CD4-positive, CD25-positive, alpha-beta regulatory T cell (primary cell): ENCODE measurements around the gene GFRA1. TPM values are rescaled to one million over a fixed set of nuclear protein-coding genes. Genes with fewer than 3 reads are reported as not detected.

Experiments
- ATAC-seq, 2 donors: fragments of 150-1000 bp; cut with Tn5 transposase; one replicate each; pipeline ENCODE4 v1.10.0; 2021; ENCODE audit warnings: low read depth in 2 of 2, moderate number of reproducible peaks in 2 of 2, moderate library complexity in 1 of 2
- DNase-seq, 3 donors: peaks; one replicate each; pipeline versions ENCODE4 v3.0.0 to v3.0.0-alpha.2; 2012 to 2022; ENCODE audit warnings: mixed read lengths in 1 of 3
- H3K27ac ChIP-seq: one replicate; pipeline ENCODE4 v1.7.0; 2013; ENCODE audit warnings: mild to moderate bottlenecking, low read length; ENCODE audit not compliant: insufficient read depth, poor library complexity, severe bottlenecking
- H3K27me3 ChIP-seq: one replicate; pipeline ENCODE4 v1.7.0; 2013; ENCODE audit warnings: low read length; ENCODE audit not compliant: control insufficient read depth, insufficient read depth
- H3K36me3 ChIP-seq: one replicate; pipeline ENCODE4 v1.7.0; 2013; ENCODE audit warnings: mild to moderate bottlenecking, low read length, moderate library complexity; ENCODE audit not compliant: control insufficient read depth, insufficient read depth
- H3K4me1 ChIP-seq: 2 replicates; pipeline ENCODE4 v1.7.0; 2013; ENCODE audit warnings: mild to moderate bottlenecking, low read length; ENCODE audit not compliant: insufficient read depth, control insufficient read depth, poor library complexity, severe bottlenecking
- H3K4me3 ChIP-seq: one replicate; pipeline ENCODE4 v1.7.0; 2013; ENCODE audit warnings: low read depth, mild to moderate bottlenecking, low read length, moderate library complexity
- H3K9me3 ChIP-seq, 2 experiments: 1 replicate in 1 of 2; 2 replicates in 1 of 2; pipeline ENCODE4 v1.7.0; 2013; ENCODE audit warnings: low read length in 2 of 2, mild to moderate bottlenecking in 1 of 2, moderate library complexity in 1 of 2; ENCODE audit not compliant: control insufficient read depth in 2 of 2
- H3K27ac Mint-ChIP-seq, 3 donors: one replicate each; pipeline ENCODE4 v1.8.0; 2020 to 2022; ENCODE audit warnings: mild to moderate bottlenecking in 3 of 3, mixed read lengths in 3 of 3, moderate library complexity in 2 of 3
- H3K27me3 Mint-ChIP-seq: one replicate; pipeline ENCODE4 v1.8.0; 2022; ENCODE audit warnings: mild to moderate bottlenecking, mixed read lengths
- H3K36me3 Mint-ChIP-seq: one replicate; pipeline ENCODE4 v1.8.0; 2020; ENCODE audit warnings: mixed read lengths
- H3K4me1 Mint-ChIP-seq, 4 donors: one replicate each; pipeline ENCODE4 v1.8.0; 2020 to 2022; ENCODE audit warnings: mixed read lengths in 4 of 4, mild to moderate bottlenecking in 1 of 4
- H3K4me3 Mint-ChIP-seq, 4 donors: one replicate each; pipeline ENCODE4 v1.8.0; 2020 to 2022; ENCODE audit warnings: mild to moderate bottlenecking in 4 of 4, mixed read lengths in 4 of 4, moderate library complexity in 3 of 4
- H3K9me3 Mint-ChIP-seq, 7 donors: one replicate each; pipeline ENCODE4 v1.8.0; 2020 to 2022; ENCODE audit warnings: mixed read lengths in 7 of 7, mild to moderate bottlenecking in 3 of 7, moderate library complexity in 2 of 7
- polyA plus RNA-seq, 4 donors: library from polyadenylated mRNA; unstranded; fragments of 300-500 nt; fragmentation: Illumina TruSeq; gene quantifications; one replicate each; pipeline ENCODE4 v1.2.3, GENCODE V29; 2021
- total RNA-seq: library from RNA; stranded (reverse); gene quantifications from one replicate; pipeline ENCODE4 v1.2.3, GENCODE V29; 2022

The GFRA1 gene
- total and polyA plus RNA-seq, 5 donors from 2014 or later: not detected

DNA sequence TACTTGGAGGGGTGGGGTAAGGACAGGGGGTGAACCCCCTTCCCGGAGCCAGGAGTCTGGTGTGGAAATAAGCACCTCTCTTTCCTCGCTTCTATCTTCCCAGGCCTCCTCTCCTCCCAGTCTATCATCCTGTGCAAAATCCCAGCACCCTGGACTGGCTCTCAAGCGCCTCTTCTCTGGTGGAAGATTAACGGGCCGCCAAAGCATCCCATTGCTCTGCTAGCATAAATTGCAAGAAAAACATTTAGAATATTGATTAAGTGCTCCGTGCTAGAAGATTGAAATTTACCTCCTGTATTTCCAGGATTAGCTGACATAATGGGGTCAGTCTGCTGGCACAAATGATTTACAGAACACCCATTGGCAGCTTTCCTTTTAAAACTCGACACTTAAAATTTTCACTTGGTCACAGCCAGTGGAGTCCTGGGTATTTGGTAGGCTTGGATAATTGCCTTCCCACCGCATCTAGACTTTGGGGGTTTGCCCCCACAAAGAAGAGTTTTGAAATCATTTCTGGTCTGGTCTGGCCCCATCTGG is 189.7 kb downstream of the GFRA1 start:
- H3K4me1 Mint-ChIP-seq: no peaks in the 10 kb centered on the region
- Histone ChIP-seq H3K4me1 (no peaks in the 10 kb centered on the region), H3K4me3 (no peak overlapping the region), H3K27ac (no peak overlapping the region), H3K36me3 (no peaks in the 10 kb centered on the region), H3K9me3 (no peaks in the 10 kb centered on the region), H3K27me3 (no peaks in the 10 kb centered on the region)
- no peak overlapping the region for H3K27ac Mint-ChIP-seq
- H3K27me3 Mint-ChIP-seq: no peaks in the 10 kb centered on the region
- ATAC-seq (no peak), DNase-seq (no peak)
- peaks cover 0 to 4% (median 0%) of the 10 kb centered on the region in 7 donors for H3K9me3 Mint-ChIP-seq
- no peak overlapping the region for H3K4me3 Mint-ChIP-seq
- no peaks in the 10 kb centered on the region for H3K36me3 Mint-ChIP-seq

DNA sequence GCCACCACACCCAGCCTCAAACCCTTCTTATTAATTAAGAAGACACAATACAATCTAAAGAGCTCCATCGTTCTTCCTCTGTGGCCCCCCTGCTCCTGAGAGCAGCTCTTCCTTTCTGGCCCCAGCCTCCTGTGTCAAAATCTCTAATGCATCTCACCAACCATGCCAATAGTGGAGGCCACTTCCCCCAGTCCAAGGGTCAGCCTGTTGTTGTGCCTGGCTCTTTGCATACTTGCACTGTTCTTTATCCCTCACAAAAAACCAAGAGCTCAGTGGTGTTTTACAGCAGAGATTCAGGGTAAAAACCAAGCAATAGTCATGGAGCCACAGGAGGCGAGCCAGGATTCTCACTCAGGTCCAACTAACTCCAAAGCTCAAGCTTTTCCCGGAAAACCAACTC is 190.2 kb downstream of the GFRA1 start:
- H3K4me3 ChIP-seq: no peak overlapping the region
- Mint-ChIP-seq H3K27ac (no peak overlapping the region), H3K4me1 (no peaks in the 10 kb centered on the region), H3K4me3 (no peak overlapping the region), H3K9me3 (peaks cover 0 to 4% (median 0%) of the 10 kb centered on the region in 7 donors), H3K27me3 (no peaks in the 10 kb centered on the region), H3K36me3 (no peaks in the 10 kb centered on the region)
- no peaks in the 10 kb centered on the region for H3K36me3 ChIP-seq
- no peak overlapping the region for H3K27ac ChIP-seq
- no peaks in the 10 kb centered on the region for H3K27me3 ChIP-seq
- DNase-seq (no peak), ATAC-seq (no peak)
- H3K9me3 ChIP-seq: no peaks in the 10 kb centered on the region
- H3K4me1 ChIP-seq: no peaks in the 10 kb centered on the region

DNA sequence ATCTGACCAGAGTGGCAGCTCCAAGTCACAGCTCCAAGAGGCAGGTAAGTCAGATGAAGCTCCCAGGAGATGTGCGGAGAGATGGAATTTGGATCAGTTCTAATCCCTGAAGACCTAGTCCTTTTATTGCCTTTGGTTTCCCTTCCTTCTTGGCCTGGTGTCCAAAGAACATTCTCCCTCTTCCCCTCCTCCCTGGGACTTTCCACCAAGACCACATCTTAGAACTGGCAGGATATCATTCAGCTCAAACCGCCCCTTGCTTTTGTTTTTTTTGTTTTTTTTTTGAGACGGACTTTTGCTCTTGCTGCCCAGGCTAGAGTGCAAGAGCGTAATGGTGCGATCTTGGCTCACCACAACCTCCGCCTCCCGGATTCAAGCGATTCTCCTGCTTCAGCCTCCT is 190.8 kb downstream of the GFRA1 start:
- ATAC-seq: no peak
- Histone ChIP-seq H3K27ac (no peak overlapping the region), H3K36me3 (no peaks in the 10 kb centered on the region), H3K27me3 (no peaks in the 10 kb centered on the region), H3K4me1 (no peaks in the 10 kb centered on the region), H3K9me3 (no peaks in the 10 kb centered on the region), H3K4me3 (no peak overlapping the region)
- Mint-ChIP-seq H3K27ac (no peak overlapping the region), H3K36me3 (no peaks in the 10 kb centered on the region), H3K9me3 (peaks cover 0 to 4% (median 0%) of the 10 kb centered on the region in 7 donors), H3K4me3 (no peak overlapping the region), H3K4me1 (no peaks in the 10 kb centered on the region), H3K27me3 (no peaks in the 10 kb centered on the region)
- DNase-seq: no peak

DNA sequence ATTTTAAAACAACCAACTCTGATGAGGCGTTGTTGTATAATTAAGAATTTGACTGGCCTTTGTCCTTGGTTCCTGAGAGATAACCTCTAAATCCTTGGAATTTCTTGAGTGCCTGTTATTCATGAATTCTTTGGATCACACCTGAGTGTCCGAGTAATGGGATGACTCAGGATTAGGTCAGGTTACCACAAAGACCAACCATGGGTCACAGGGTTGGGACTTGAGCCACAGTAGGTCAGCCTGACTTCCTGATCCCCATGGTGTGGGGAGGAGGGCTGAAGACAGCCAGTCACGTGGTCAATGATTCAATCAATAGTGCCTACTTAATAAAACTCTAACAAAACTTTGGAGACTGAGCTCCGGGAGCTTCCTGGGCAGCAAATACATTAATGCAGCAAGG is 192.5 kb downstream of the GFRA1 start:
- Histone ChIP-seq H3K27me3 (no peaks in the 10 kb centered on the region), H3K4me3 (no peak overlapping the region), H3K36me3 (no peaks in the 10 kb centered on the region), H3K9me3 (no peaks in the 10 kb centered on the region), H3K27ac (no peak overlapping the region), H3K4me1 (no peaks in the 10 kb centered on the region)
- Mint-ChIP-seq H3K4me3 (no peak overlapping the region), H3K27me3 (no peaks in the 10 kb centered on the region), H3K9me3 (peaks cover 0 to 4% (median 0%) of the 10 kb centered on the region in 7 donors), H3K36me3 (no peaks in the 10 kb centered on the region), H3K4me1 (no peaks in the 10 kb centered on the region), H3K27ac (no peak overlapping the region)
- ATAC-seq (no peak), DNase-seq (no peak)

DNA sequence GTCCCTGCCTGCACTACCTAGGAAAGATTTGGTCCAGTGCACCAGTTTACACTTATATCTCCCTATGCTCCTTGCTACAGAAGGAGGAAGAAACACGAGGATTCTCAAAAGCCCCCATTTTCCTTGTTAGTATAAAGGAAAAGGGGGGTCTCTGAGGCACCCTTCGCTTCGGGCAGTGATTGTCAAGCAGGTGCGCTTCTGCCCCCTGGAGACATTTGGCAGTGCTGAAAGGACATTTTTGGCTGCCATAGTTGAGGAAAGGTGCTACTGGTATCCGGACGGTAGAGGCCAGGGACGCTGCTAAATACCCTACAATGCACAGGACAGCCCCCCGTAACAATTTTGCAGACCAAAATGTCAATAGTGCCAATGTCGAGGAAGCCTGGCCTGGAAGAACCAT is 193.7 kb downstream of the GFRA1 start:
- no peaks in the 10 kb centered on the region for H3K4me1 Mint-ChIP-seq
- H3K9me3 ChIP-seq: no peaks in the 10 kb centered on the region
- no peaks in the 10 kb centered on the region for H3K4me1 ChIP-seq
- H3K4me3 Mint-ChIP-seq: no peak overlapping the region
- H3K27ac Mint-ChIP-seq: no peak overlapping the region
- no peaks in the 10 kb centered on the region for H3K36me3 ChIP-seq
- no peak overlapping the region for H3K27ac ChIP-seq
- no peaks in the 10 kb centered on the region for H3K27me3 ChIP-seq
- H3K27me3 Mint-ChIP-seq: no peaks in the 10 kb centered on the region
- ATAC-seq: no peak
- DNase-seq: no peak
- no peak overlapping the region for H3K4me3 ChIP-seq
- H3K9me3 Mint-ChIP-seq: peaks cover 0 to 4% (median 0%) of the 10 kb centered on the region in 7 donors
- no peaks in the 10 kb centered on the region for H3K36me3 Mint-ChIP-seq

DNA sequence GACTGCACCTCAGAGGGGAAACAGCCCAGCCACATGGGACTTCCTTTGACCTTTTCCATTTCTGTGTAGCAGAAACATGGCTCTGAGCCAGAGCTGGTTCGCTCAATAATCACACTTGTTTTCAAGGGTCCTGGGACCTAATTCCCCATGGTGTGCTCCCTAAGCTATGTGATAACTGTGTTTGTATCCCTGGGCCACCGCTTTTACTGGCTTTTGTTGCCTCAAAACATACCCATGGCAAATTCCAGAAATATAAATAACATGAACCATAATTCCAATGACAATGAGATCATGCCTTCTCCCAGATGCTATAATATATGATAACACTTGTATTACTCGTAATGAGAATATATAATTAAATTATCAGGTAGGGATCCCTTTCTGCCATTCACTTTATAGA is 196.4 kb downstream of the GFRA1 start:
- no peaks in the 10 kb centered on the region for H3K4me1 Mint-ChIP-seq
- Histone ChIP-seq H3K36me3 (no peaks in the 10 kb centered on the region), H3K4me1 (no peaks in the 10 kb centered on the region), H3K9me3 (no peaks in the 10 kb centered on the region), H3K27me3 (no peaks in the 10 kb centered on the region), H3K27ac (no peak overlapping the region), H3K4me3 (no peak overlapping the region)
- no peak overlapping the region for H3K27ac Mint-ChIP-seq
- no peak for ATAC-seq
- no peaks in the 10 kb centered on the region for H3K36me3 Mint-ChIP-seq
- H3K27me3 Mint-ChIP-seq: no peaks in the 10 kb centered on the region
- peaks cover 0 to 4% (median 0%) of the 10 kb centered on the region in 7 donors for H3K9me3 Mint-ChIP-seq
- no peak overlapping the region for H3K4me3 Mint-ChIP-seq
- no peak for DNase-seq

DNA sequence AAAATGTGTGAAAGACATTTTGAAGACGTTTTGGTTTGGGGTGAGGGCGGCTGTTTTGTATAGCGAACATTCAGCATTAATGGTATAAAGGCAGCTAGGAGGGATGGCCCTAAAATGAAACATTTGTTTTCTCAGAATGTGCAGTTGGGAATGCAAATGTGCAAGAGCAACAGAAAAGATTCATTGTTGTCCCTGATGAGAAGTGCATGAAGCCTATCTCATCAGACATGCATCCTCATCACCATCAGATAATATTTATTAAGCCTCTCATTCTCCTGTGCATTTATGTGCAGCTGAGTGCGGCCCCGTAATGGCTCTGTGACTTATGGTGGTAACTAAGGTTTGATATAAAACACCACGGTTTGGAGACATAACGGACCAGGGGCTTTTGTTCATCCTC is 199.5 kb downstream of the GFRA1 start:
- Mint-ChIP-seq H3K9me3 (peaks cover 0 to 2% (median 0%) of the 10 kb centered on the region in 7 donors), H3K36me3 (no peaks in the 10 kb centered on the region), H3K27ac (no peak overlapping the region), H3K4me3 (no peak overlapping the region), H3K27me3 (no peaks in the 10 kb centered on the region), H3K4me1 (no peaks in the 10 kb centered on the region)
- ATAC-seq (no peak), DNase-seq (no peak)
- no peak overlapping the region for H3K27ac ChIP-seq
- no peaks in the 10 kb centered on the region for H3K9me3 ChIP-seq
- no peaks in the 10 kb centered on the region for H3K36me3 ChIP-seq
- no peaks in the 10 kb centered on the region for H3K27me3 ChIP-seq
- no peak overlapping the region for H3K4me3 ChIP-seq
- no peaks in the 10 kb centered on the region for H3K4me1 ChIP-seq

DNA sequence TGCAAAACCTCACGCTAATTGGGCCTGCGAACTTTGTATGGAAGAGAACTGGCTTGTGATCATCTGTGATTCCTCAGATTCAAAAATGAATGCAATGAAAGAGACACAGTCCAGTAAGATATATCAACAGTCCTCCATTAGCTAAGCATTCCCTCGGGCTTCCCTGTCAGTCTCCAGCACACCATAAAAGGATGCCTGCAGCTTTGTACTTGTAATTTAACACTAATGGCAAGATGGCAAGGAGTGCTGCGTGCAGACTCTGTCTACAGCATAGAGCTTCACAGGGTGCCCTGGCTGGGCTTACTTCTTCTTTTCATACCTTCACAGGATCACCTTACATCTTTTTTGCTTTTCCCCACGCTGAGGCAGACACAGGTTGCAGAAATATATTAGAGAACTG is 200.0 kb downstream of the GFRA1 start:
- no peak for DNase-seq
- Mint-ChIP-seq H3K4me3 (no peak overlapping the region), H3K36me3 (no peaks in the 10 kb centered on the region), H3K27ac (no peak overlapping the region), H3K4me1 (no peaks in the 10 kb centered on the region), H3K9me3 (peaks cover 0 to 2% (median 0%) of the 10 kb centered on the region in 7 donors), H3K27me3 (no peaks in the 10 kb centered on the region)
- no peaks in the 10 kb centered on the region for H3K4me1 ChIP-seq
- no peak overlapping the region for H3K4me3 ChIP-seq
- H3K27ac ChIP-seq: no peak overlapping the region
- no peaks in the 10 kb centered on the region for H3K9me3 ChIP-seq
- no peaks in the 10 kb centered on the region for H3K36me3 ChIP-seq
- ATAC-seq: no peak
- H3K27me3 ChIP-seq: no peaks in the 10 kb centered on the region
